ENCODE data around the gene PDCL2.
"Not testable (repeated sequence)": the region's sequence is repeated elsewhere in the genome, so short reads cannot be mapped to it uniquely, and the experiment has no call there.

PDCL2 gene, protein sequence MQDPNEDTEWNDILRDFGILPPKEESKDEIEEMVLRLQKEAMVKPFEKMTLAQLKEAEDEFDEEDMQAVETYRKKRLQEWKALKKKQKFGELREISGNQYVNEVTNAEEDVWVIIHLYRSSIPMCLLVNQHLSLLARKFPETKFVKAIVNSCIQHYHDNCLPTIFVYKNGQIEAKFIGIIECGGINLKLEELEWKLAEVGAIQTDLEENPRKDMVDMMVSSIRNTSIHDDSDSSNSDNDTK

DNA sequence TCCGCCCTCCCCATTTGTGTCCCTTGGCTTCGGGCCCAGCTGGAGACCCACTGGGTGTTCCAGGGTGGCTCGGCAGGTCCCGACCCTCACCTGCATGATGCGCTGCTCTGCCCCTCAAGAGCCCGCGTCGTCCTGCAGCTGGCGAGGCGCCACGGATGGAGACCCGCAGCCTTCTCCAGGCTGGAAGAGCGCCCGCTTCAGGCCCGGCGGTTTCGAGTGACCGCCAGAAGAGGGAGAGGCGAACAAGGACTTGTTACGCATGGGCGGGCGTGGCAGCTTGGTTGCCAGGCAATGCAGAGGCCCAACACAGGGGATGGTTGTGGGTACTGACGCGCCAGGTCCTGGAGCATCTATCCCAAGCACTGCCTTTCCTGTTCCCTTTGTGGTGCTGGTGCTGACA is at the start of gene PDCL2:
Gene PDCL2 (minus strand): TSS at position 232 of the 400 bp plus-strand sequence. CDS start 136 bp downstream, at position 96.
- DNase-seq (ENCODE audit: low read depth) = no peak

DNA sequence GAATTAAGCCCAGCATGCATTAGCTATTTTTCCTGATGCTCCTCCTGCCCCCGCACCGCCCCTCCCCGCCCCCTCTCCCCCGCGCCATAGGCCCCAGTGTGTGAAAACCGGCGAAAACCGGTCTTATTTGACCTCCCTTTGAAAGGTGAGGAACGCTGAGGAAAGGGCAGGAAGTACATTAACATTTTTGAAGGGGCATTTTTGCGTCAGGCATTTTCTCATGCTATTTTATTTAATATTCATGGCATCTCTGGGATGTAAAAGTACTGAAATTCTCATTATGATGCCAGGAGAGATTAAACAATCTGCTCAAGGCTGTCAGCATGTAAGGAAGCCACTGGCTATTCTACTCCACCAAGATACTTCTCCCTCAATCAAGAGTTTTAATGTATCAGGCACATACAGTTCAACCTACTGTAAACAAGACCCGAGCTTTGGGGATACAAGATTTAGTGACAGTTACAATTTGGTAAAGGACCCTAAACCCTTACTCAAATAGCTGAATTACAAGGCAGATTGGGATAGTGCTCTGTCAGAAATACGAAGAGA is 45.3 kb upstream of the PDCL2 start:
- DNase-seq (ENCODE audit: low read depth) = no peak

DNA sequence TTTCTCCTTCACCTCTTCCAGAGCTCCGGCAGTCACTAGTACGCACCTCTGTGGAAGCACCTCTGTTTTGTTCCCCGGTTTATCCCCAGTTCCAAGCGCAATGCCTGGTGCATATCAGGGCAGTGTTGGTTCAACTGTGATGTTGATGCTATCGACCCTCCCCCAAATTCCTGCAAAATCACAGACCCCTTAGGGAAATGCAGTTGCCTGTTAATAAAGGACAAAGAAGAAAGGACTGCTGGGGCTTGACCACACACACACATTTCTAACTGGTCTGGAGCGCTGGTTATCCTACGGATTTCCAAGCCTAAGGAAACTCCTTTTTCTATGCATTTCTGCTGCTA is 44.6 kb upstream of the PDCL2 start:
- DNase-seq (ENCODE audit: low read depth) = no peak

DNA sequence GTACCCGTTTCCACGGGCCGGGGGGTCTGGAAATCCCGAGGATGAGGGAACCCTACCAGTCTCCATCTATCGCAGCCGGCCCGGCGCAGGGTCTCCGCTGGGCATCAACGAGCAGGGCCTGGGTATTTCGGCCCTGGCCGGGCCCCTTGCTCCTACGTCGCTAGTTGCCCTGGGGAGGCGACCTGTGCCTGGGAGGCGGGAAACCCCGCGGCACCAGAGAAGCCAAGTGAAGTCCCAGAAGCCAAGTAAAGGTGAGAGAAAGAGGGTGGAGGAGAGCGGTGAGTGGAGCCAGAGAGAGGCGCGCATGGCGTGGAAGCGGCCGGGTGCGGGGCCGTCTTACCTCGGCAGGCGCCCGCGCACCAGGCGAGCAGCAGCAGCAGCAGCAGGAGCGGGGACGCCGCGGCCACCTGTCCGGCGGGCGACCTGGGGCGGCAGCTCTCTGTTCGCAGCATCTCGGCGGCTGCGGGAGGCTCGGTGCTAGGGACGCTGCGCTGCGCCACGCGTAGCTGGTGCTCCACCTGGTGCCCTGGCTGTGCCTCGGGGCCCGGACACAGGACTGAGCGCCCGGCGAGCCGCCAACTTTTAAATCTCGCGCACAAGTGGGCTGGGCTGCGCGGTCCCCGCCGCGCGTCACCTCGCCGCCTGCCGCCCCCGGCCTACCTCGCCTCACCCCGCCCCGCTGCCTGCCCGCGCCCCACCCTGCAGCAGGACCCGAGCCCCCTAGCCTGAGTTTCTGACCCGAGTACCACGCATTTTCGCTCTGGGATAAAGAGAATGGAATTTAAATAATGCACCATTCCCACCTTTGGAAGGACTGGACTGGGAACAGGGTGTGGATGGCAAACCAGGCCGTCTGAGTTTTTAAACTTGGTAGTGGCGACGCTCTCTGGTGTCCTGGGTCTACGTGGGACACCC is 44.0 kb upstream of the PDCL2 start, which contains the start of gene NMU:
Gene NMU (minus strand): TSS at position 558 of the 915 bp plus-strand sequence. CDS start 106 bp downstream, at position 452.
- DNase-seq (ENCODE audit: low read depth) = no peak

DNA sequence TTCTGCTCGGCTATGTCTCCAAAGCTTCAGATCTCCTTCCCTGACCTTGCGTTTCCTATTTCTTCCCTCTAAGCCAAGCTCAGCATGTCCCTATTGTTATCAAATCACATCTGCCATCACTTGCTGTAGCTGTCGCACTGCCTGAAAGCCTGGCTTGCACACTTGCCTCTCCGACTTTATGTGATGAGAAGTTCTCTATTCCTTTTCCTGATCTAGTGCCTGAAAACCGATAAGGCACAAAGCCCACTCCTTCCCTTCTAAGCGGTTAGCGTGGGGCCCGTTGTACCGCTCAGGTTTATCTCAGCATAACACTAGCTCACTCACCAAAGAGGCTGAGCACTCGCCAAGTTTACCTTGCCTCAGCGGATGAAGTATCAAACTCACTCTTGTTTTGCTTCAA is 43.2 kb upstream of the PDCL2 start:
- no peak for DNase-seq (ENCODE audit: low read depth)

DNA sequence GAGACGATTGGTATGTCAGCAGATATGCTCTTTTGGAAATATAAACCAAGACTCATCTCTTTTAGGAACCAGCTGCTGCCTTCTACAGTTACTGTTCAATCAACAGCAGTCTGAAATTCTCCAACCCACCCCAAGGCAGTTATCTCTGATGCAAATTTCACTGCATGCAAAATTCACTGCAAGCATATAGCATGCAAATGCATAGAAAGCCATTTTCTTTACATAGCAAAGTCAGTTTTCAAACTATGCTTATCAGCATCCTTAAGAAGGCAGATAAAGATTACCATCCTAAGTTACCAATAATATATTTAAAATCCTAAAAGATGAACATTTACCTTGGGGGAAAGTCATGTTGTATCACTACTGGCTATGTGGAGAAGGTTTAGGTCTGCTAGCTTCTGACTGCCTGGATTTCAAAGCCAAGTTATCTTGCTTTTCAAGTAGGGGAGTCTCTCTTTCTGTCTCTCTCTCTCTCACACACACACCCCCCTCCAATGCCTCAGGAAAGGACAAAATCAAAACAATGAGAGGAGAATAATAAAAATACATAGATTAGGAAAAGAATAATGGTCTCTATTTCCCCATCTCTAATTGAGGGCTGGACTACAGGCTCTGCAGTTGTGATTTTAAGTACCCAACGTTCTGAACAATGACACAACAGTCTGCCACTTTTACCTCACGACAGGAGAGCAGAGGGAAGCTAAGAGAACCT is 42.5 kb upstream of the PDCL2 start:
- DNase-seq (ENCODE audit: low read depth) = no peak

DNA sequence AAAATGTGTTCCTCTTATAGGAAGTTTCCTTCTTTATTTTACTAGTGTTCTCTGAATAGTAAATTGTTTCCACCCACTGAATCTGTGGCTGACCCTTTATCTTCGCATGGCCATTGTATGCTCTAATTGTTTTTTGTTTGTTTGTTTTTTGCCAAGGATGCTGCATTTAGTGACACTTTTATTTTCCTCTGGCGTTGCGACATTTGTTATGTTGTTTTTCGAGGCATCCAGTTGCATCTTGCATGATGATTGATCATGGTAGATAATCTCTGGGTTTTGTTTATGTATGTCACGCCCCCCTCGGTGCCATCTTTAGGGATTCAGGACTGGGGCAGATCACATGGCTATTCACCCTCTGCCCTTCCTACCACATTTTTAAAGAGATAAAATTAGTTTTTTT is 41.9 kb upstream of the PDCL2 start:
- no peak for DNase-seq (ENCODE audit: low read depth)

DNA sequence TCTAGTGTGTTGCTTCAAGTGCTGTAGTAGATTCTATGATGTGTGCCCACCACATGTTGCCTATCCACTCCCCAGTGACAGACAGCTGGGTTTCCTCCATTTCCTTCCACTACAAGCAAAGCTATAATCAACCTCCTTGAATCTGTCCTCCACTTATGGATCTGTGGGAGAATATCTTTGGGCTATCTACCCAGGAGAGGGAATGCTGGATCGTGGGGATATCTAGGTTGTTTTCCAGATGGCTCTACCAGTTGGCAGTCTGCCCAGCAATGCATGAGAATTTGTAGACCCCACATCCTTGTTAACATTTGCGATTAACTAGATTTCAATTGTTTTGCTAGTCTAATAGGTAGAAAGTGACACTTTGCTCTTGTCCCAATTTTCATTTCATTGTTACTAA is 33.8 kb upstream of the PDCL2 start:
- DNase-seq (ENCODE audit: low read depth) = no peak

DNA sequence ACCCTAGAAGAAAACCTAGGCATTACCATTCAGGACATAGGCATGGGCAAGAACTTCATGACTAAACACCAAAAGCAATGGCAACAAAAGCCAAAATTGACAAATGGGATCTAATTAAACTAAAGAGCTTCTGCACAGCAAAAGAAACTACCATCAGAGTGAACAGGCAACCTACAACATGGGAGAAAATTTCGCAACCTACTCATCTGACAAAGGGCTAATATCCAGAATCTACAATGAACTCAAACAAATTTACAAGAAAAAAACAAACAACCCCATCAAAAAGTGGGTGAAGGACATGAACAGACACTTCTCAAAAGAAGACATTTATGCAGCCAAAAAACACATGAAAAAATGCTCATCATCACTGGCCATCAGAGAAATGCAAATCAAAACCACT is 32.0 kb upstream of the PDCL2 start:
- DNase-seq (ENCODE audit: low read depth) = not testable (repeated sequence)

DNA sequence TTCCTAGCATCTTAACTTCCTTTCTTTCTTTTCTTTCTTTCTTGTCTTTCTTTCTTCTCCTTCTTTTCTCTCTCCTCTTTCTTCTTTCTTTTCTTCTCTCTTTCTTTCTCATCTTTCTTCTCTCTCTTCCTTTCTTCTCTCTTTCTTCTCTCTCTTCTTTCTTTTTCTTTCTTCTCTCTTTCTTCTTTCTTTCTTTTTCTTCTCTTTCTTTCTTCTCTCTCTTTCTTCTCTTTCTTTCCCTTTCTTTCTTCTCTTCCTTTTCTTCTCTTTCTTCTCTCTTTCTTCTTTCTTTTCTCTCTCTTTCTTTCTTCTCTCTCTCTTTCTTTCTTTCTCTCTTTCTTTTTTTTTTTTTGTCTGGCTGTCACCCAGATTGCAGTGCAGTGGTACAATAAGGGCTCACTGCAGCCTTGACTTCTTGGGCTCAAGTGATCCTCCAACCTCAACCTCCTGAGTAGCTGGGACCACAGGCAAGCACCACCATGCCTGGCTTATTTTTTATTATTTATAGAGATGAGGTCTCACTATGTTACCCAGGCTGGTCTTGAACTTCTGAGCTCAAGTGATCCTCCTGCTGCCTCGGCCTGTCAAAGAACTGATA is 26.6 kb upstream of the PDCL2 start:
- no peak for DNase-seq (ENCODE audit: low read depth)

DNA sequence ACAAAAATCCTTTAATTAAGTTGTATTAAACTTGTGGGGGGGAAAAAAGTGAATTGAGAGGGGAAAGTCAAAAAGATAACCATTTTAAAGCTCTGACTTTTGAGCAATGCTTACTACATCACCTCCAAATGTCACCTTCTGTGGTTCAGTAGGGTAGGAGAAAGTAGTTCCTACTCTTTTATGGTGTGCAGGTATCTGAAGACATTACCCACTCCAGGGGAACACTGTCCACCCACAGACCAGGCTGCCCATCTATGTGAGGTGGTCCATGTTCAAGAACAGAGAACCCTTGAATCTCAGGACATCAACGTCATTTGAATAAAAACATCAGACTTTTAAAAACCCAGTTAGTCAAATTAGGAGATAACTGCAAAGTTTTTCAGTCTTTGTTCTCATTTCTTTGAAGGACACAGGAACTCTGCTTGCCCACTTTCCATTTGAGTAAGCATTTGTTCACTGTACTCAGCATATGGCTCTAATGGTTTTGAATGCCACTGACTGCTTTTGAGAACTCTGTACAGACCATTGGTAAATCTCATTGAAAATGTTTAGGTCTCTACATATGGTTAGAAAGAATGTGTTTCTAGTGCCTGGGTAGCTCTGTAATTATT is 25.6 kb upstream of the PDCL2 start:
- DNase-seq (ENCODE audit: low read depth) = no peak

DNA sequence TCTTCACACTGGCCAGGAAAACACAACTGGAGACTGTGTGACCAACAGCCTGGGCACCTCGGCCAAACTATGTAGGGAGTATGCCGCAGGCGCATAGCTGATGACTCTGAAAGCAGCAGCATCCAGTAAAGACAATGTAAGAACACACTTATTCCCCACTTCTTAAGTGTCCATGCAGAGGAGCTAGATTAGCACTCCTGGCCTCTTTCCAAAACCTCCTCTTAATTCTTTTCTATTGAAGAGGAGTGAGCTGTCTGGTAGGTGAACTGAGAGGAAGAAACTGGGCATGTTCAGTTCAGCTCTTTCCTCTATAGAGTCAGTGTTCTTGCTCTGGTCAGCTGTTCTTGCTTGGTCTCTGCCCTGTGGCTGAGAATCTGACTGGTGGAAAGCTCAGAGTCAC is 23.0 kb upstream of the PDCL2 start:
- DNase-seq (ENCODE audit: low read depth) = no peak

DNA sequence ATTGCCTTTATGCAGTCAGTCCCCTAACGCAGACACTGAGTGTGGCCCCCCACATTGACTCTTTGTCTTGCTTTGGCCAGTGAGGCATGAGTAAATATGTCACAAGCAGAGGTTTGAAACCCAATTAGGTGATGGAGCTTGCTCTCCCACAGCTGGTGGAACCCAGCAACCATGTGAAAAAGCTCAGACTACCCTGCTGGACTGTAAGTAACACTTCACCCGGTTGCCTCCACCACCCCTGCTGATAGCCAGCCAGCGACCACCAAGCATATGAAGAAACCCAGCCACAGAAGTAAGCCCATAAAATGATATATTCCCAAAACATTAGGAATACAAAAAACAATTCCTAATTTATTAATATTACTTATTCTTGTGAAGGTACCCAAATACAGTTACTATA is 21.6 kb upstream of the PDCL2 start:
- no peak for DNase-seq (ENCODE audit: low read depth)

DNA sequence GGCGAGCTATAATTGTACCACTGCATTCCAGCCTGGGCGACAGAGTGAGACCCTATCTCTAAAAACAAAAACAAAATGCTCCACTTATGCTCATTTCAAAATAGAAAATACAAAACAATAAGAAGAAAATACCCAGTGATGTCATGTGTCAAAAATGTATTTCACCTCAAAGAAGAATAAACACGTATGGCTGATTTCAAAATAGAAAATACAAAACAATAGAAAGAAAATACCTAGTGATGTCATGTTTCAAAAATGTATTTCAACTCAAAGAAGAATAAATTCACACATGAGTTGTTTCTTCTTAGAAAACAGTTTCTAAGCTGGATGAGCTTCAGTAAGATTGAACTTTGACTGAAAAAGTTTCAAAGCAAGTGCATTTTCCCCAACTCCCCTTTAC is 20.3 kb upstream of the PDCL2 start:
- DNase-seq (ENCODE audit: low read depth) = no peak

DNA sequence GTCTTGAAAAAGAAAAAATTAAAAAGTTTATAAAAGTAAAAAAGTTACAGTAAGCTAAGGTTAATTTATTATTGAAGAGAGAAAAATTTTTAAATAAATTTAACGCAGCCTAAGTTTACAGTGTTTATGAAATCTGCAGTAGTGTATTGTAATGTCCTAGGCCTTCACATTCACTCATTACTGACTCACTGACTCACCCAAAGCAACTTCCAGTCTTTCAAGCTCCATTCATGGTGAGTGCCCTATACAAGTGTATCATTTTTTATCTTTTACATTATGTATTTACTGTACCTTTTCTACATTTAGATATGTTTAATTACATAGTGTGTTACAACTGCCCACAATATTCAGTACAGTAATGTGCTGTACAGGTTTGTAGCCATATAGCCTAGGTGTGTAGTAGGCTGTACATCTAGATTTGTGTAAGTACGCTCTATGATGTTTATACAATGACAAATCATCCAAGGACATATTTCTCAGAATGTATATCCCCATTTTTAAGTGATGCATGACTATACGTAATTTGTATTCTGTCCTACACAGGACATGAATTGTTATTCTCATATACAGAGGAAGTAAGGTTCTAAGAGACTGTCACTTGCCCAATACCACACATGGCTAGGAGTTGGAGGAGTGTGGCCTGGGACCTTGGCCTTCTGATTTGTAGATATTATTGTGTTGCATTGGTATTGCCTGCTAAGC is 19.5 kb upstream of the PDCL2 start:
- no peak for DNase-seq (ENCODE audit: low read depth)

DNA sequence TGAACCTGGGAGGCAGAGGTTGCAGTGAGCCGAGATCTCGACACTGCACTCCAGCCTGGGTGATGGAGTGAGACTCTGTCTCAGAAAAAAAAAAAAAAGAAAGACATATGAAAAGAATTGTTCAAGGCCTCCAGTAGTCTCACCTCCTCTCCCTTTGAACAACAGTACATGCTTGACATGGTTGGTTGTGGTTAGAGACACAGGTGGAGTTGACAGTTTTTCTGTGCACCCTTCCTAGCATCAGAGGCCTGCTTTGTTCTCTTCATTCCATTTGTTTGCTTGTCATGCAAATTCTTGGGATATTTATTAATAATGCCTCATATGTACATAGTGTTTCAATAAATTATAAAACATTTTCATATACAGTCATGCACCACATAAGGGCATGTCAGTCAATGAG is 18.3 kb upstream of the PDCL2 start:
- DNase-seq (ENCODE audit: low read depth) = no peak

DNA sequence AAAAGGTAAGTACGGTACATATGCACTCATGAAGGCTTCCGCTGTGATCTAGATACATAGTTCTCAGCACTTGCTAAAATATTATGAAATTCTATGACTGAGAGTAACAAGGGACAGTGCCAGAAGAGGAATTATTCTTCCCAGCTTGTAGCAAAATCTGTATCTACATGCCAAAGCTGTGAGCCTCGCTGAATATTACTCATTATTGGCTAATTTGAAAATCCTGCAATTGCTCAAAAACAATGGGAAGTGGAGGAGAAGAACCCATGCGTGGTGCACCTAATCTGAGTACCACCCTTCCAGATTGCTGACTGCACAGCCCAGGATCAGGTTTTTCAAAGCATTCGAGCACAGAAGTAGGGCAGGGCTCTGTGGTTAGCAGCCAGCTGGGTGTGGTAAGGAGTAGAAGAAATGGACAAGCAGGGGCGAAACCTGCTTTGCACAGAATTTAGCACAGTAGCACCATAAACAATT is 17.4 kb upstream of the PDCL2 start:
- no peak for DNase-seq (ENCODE audit: low read depth)

DNA sequence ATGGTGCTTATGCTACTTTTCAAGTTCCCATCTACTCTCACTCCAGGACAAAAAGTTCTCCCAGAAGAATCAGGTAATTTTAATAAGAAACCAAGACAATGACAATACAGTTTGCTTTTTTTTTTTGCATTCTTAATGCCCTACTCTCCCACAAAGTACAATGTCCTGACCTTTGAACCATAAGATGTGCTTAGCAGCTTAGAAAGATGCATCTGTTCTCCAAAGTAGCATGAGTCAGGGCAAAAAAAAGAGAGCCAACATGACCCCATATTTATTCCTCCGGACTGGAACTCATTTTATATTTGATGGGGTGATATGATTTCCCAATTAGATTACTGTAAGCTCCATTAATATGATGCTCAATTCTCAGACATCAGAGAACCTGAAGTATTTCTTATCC is 16.5 kb upstream of the PDCL2 start:
- no peak for DNase-seq (ENCODE audit: low read depth)

DNA sequence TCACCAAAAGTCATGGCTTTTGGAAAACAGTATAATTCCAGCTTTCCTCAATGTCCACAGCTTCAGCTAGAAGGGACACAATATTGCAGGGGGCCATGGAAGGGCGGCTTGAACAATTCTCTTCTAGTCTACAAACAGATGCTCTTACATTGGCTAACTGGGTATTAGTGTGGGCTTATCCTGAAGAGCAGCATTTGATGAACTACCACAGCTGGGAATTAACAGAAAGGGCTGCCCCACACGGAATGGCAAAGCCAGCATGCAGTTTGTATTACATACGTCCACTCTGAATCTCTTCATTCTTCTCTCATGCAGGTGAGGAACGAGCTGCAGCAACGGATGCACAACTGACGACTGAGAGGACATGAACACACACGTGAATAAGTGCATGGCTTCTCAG is 13.0 kb upstream of the PDCL2 start:
- no peak for DNase-seq (ENCODE audit: low read depth)

DNA sequence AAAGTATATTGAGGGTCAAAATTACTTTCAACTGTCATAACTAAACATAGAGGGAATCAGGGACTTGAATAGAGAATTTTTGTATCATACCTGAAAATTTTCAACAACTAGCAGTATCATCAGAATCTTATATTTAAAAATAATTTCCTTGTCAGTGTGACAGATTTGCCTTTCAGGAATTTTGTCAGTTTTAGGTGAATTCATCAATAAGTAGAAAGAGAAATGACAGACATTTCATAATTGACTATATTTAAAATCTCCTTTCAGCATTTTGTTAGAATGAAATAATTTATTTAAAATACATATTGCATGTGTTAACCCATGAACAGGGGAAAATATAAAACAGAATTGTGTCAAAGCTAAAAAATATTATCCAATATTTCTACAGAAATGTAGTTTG is 8.6 kb upstream of the PDCL2 start:
- no peak for DNase-seq (ENCODE audit: low read depth)

DNA sequence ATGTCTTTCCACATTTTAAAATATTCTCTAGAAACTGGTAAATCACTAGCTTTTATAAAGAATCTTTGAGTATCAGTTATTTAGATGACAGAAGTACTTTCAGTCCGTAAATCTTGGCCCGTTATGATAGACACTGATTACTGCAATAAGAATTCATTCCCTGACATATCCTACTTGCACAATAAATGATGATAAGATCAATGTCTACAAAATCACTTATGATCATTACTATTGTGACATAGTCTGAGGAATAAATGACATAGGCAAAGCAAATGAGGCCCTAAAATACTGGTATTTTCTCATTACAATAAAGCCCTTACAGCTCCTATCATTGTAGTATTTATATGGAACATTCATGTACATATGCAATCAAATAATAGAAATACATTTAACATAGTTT is 6.6 kb upstream of the PDCL2 start:
- DNase-seq (ENCODE audit: low read depth) = no peak
